ENCODE data around the gene CFAP299.
A peak's percentile ranks its signal among the peaks of the same experiment; 100 is the strongest.

Gene CFAP299

DNA sequence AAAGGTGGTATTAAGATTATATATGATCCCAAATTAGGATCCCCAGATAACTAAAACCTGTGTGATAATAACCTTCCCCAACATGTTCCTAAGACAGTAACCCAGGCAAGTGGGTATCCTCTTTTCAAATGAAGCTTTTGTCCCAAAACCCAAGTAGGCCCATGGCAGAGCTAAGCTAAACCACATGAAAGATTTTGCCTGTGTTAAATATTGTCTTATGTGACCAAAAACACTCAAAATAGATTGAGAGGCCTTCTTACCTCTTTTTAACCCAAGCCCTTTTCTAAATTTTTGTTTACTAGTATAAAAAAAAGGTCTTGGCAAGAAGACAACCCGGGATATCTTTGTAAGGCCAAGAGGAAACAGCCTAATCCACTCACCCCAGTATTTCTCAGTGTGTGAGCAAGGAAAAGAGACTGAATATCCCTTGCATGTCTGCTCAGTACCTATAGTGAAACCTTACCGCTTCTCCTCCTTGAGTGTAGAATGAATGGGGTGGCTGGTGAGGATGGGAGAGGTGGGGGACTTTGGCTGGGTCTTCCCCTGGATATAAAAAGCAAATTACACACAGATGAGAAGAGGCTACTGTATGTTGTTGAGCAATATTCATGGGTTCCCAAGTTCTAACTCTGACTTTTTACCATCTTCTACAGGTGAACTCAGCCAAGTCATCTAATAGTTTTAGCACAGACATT, 506.2 kb downstream of the CFAP299 start:
- peaks cover 0 to 19% (median 6%) of the 10 kb centered on the region in 11 experiments; a peak in 8 of 22 replicates for H3K9me3 ChIP-seq (replicated peaks in 1 of 11)
- no peak overlapping the region for H3K27ac ChIP-seq
- H3K27me3 ChIP-seq: no peaks in the 10 kb centered on the region
- H3K4me3 ChIP-seq: no peak overlapping the region
- H3K9ac ChIP-seq: no peak overlapping the region
- peaks cover 0 to 5% (median under 1%) of the 10 kb centered on the region in 10 experiments; a peak in 7 of 20 replicates for H3K4me1 ChIP-seq
- no peaks in the 10 kb centered on the region for H4K20me1 ChIP-seq
- peak overlapping the region in 3 of 11 experiments; percentile 12 to 23 (median 22); a peak in 3 of 22 replicates for H3K4me2 ChIP-seq
- no peaks in the 10 kb centered on the region for H3K36me3 ChIP-seq
- TF ChIP-seq Cebpa-rat (IDR thresholded peaks at IDR 0.05): no peak

- no peaks in the 10 kb centered on the region for H3K27me3 ChIP-seq
- peaks cover 0 to 12% (median 6%) of the 10 kb centered on the region in 11 experiments; a peak in 7 of 22 replicates for H3K9me3 ChIP-seq (replicated peaks in 1 of 11)
- peaks cover 0 to 22% (median 14%) of the 10 kb centered on the region in 10 experiments; a peak in 14 of 20 replicates for H3K4me1 ChIP-seq
- no peak for TF ChIP-seq Cebpa-rat (IDR thresholded peaks at IDR 0.05)
- H4K20me1 ChIP-seq: no peaks in the 10 kb centered on the region
- no peak overlapping the region for H3K9ac ChIP-seq
- no peaks in the 10 kb centered on the region for H3K36me3 ChIP-seq
- no peak overlapping the region for H3K4me2 ChIP-seq
- H3K4me3 ChIP-seq: no peak overlapping the region
- no peak overlapping the region for H3K27ac ChIP-seq
Observed at GRCh38 chr4:80846210-80846609, 510.7 kb downstream of the CFAP299 start.

DNA sequence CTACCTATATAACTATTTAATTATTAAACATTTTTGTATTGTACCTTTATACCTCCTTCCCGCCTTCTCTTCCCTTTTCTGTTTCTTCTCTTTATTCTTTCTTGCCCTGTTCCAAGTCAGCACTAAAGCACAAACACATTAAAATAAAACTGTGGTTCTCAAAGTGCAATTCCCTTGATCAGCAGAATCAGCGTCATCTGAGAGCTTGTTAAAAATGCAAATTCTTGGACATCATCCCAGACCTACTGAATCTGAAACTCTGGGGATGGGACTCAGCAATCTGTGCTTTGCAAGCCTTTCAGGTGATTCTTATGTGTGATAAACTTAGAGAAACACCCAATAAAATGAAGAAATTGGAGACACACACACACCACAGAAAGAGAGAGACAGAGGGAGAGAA, 516.5 kb downstream of the CFAP299 start:
- H4K20me1 ChIP-seq: no peaks in the 10 kb centered on the region
- H3K9ac ChIP-seq: no peak overlapping the region
- H3K36me3 ChIP-seq: no peaks in the 10 kb centered on the region
- no peak overlapping the region for H3K4me2 ChIP-seq
- H3K4me1 ChIP-seq: peaks cover 0 to 16% (median 11%) of the 10 kb centered on the region in 10 experiments; a peak in 14 of 20 replicates
- peaks cover 0 to 5% (median 0%) of the 10 kb centered on the region in 11 experiments; a peak in 2 of 22 replicates for H3K9me3 ChIP-seq (replicated peaks in 1 of 11)
- no peak overlapping the region for H3K27ac ChIP-seq
- TF ChIP-seq Cebpa-rat (IDR thresholded peaks at IDR 0.05): no peak
- no peaks in the 10 kb centered on the region for H3K27me3 ChIP-seq
- H3K4me3 ChIP-seq: no peak overlapping the region

- peaks cover 0 to 36% (median 22%) of the 10 kb centered on the region in 11 experiments; a peak in 16 of 22 replicates for H3K9me3 ChIP-seq (replicated peaks in 1 of 11)
- no peaks in the 10 kb centered on the region for H3K27me3 ChIP-seq
- TF ChIP-seq Cebpa-rat (IDR thresholded peaks at IDR 0.05): no peak
- H4K20me1 ChIP-seq: no peaks in the 10 kb centered on the region
- H3K9ac ChIP-seq: no peak overlapping the region
- peaks cover 14 to 44% (median 31%) of the 10 kb centered on the region in 10 experiments for H3K4me1 ChIP-seq
- H3K4me3 ChIP-seq: no peak overlapping the region
- H3K27ac ChIP-seq: peak overlapping the region in 5 of 11 experiments; percentile 88 to 97 (median 90); a peak in 8 of 22 replicates
- no peak overlapping the region for H3K4me2 ChIP-seq
- H3K36me3 ChIP-seq: no peaks in the 10 kb centered on the region; a peak in 1 of 22 replicates
Observed at GRCh38 chr4:80873571-80873970, 538.0 kb downstream of the CFAP299 start.

- Histone ChIP-seq H3K9me3 (replicated peaks in 1 of 11) (peaks cover 0 to 31% (median 19%) of the 10 kb centered on the region in 11 experiments; a peak in 16 of 22 replicates), H3K27ac (peak overlapping the region in 10 of 11 experiments; percentile 4 to 97 (median 88); a peak in 18 of 22 replicates), H3K27me3 (no peaks in the 10 kb centered on the region), H3K36me3 (no peaks in the 10 kb centered on the region; a peak in 1 of 22 replicates), H3K4me1 (peaks cover 14 to 53% (median 38%) of the 10 kb centered on the region in 10 experiments), H4K20me1 (no peaks in the 10 kb centered on the region), H3K4me2 (peak overlapping the region in 5 of 11 experiments; percentile 47 to 77 (median 70); a peak in 5 of 22 replicates), H3K4me3 (peak overlapping the region in 1 of 10 experiments; percentile 3; a peak in 1 of 20 replicates), H3K9ac (peak overlapping the region in 7 of 11 experiments; percentile 16 to 75 (median 67); a peak in 11 of 22 replicates)
- no peak for TF ChIP-seq Cebpa-rat (IDR thresholded peaks at IDR 0.05)
Observed at GRCh38 chr4:80874979-80875378, 539.4 kb downstream of the CFAP299 start.

GRCh38 chr4:80875642-80876041, 540.1 kb downstream of the CFAP299 start:
- H4K20me1 ChIP-seq: no peaks in the 10 kb centered on the region
- no peaks in the 10 kb centered on the region; a peak in 1 of 22 replicates for H3K36me3 ChIP-seq
- peak overlapping the region in 9 of 11 experiments; percentile 38 to 97 (median 88); a peak in 18 of 22 replicates for H3K27ac ChIP-seq
- peak overlapping the region in 8 of 11 experiments; percentile 47 to 77 (median 66); a peak in 15 of 22 replicates for H3K4me2 ChIP-seq
- H3K4me3 ChIP-seq: no peak overlapping the region; a peak in 1 of 20 replicates
- peak overlapping the region in 7 of 11 experiments; percentile 52 to 77 (median 68); a peak in 14 of 22 replicates for H3K9ac ChIP-seq
- no peaks in the 10 kb centered on the region for H3K27me3 ChIP-seq
- no peak for TF ChIP-seq Cebpa-rat (IDR thresholded peaks at IDR 0.05)
- H3K9me3 ChIP-seq (replicated peaks in 1 of 11): peaks cover under 1 to 29% (median 19%) of the 10 kb centered on the region in 11 experiments; a peak in 16 of 22 replicates
- H3K4me1 ChIP-seq: peaks cover 14 to 53% (median 38%) of the 10 kb centered on the region in 10 experiments

GRCh38 chr4:80876810-80877209, 541.3 kb downstream of the CFAP299 start:
- Histone ChIP-seq H3K9ac (peak overlapping the region in 8 of 11 experiments; percentile 45 to 77 (median 68); a peak in 15 of 22 replicates), H3K9me3 (replicated peaks in 1 of 11) (peaks cover 6 to 37% (median 18%) of the 10 kb centered on the region in 11 experiments; a peak in 15 of 22 replicates), H3K4me2 (peak overlapping the region in 10 of 11 experiments; percentile 3 to 77 (median 64); a peak in 20 of 22 replicates), H3K36me3 (no peaks in the 10 kb centered on the region; a peak in 1 of 22 replicates), H3K27me3 (no peaks in the 10 kb centered on the region), H3K4me1 (peaks cover 14 to 53% (median 38%) of the 10 kb centered on the region in 10 experiments), H4K20me1 (no peaks in the 10 kb centered on the region), H3K4me3 (no peak overlapping the region), H3K27ac (peak overlapping the region in 10 of 11 experiments; percentile 24 to 97 (median 88); a peak in 19 of 22 replicates)
- no peak for TF ChIP-seq Cebpa-rat (IDR thresholded peaks at IDR 0.05)

GRCh38 chr4:80878218-80878617, 542.7 kb downstream of the CFAP299 start:
- Histone ChIP-seq H3K27ac (peak overlapping the region in 8 of 11 experiments; percentile 40 to 97 (median 88); a peak in 13 of 22 replicates), H3K9me3 (replicated peaks in 1 of 11) (peaks cover 6 to 44% (median 20%) of the 10 kb centered on the region in 11 experiments; a peak in 16 of 22 replicates), H3K27me3 (no peaks in the 10 kb centered on the region), H3K4me1 (peaks cover 14 to 53% (median 38%) of the 10 kb centered on the region in 10 experiments), H3K9ac (no peak overlapping the region), H3K4me2 (peak overlapping the region in 4 of 11 experiments; percentile 23 to 65 (median 28); a peak in 5 of 22 replicates), H3K4me3 (no peak overlapping the region), H4K20me1 (no peaks in the 10 kb centered on the region), H3K36me3 (no peaks in the 10 kb centered on the region; a peak in 1 of 22 replicates)
- peak in 1 of 11 experiments; percentile 39; a peak in 1 of 22 replicates for TF ChIP-seq Cebpa-rat (IDR thresholded peaks at IDR 0.05)

Data from BLaER1 treated with 17β-estradiol and CSF1 and Interleukin-3, amounts not matched to agents 10 nM and 100 nM (cell line).